HepG2 (cell line): ENCODE data around the gene KATNBL1. TPM values are rescaled to one million over a fixed set of nuclear protein-coding genes. Genes with fewer than 3 reads are reported as not detected.

ENCODE experiments used
- ATAC-seq: fragments of 200-7000 bp; cut with Tn5 transposase; 3 replicates; pipeline ENCODE4 v1.9.1; 2020; ENCODE audit warnings: mild to moderate bottlenecking, moderate library complexity
- BruUV-seq: library from RNA; stranded (reverse); fragments of 400-500 nt; replicated peaks from 2 replicates; lab custom pipeline; 2021; lab: Mats Ljungman, UMichigan
- CTCF ChIA-PET: fragments of 300-600 bp; formaldehyde crosslinking; extraction: SDS; loops from one replicate; lab custom pipeline; 2021; ENCODE audit warnings: low total read pairs, inconsistent platforms, low intra/inter-chr PET ratio; lab: Yijun Ruan, JAX
- POLR2A ChIA-PET: fragments of 350-600 bp; sonication (Branson Sonifier 250); formaldehyde crosslinking; loops from one replicate; lab custom pipeline; 2020; ENCODE audit warnings: antibody characterized with exemption, inconsistent platforms; lab: Yijun Ruan, JAX
- DNase-seq: peaks from one replicate; pipeline ENCODE4 v3.0.0-alpha.2; 2015; ENCODE audit warnings: low spot score
- FAIRE-seq: peaks from 3 replicates; lab custom pipeline; 2011; peaks lifted over from hg19 to GRCh38; lab: Jason Lieb, UNC
- H2AFZ ChIP-seq: one replicate; pipeline ENCODE4 v1.6.1; 2011; ENCODE audit warnings: low read length, inconsistent platforms
- H3K27ac ChIP-seq: fragments of 300-600 bp; 3 replicates; pipeline ENCODE4 v1.8.0; 2011; ENCODE audit warnings: mixed run types, mild to moderate bottlenecking, mixed read lengths, low read length, inconsistent platforms; ENCODE audit not compliant: insufficient read depth; ENCODE audit errors: extremely low read length
- H3K27me3 ChIP-seq, 2 experiments: fragments of 200-600 bp in 1 of 2; 2 replicates in 1 of 2; 3 replicates in 1 of 2; pipeline versions ENCODE4 v1.6.0 to v1.8.0; 2011; ENCODE audit warnings: low read length in 2 of 2, mild to moderate bottlenecking in 2 of 2, moderate library complexity in 2 of 2, inconsistent platforms in 1 of 2; ENCODE audit not compliant: insufficient read depth in 2 of 2, control insufficient read depth in 1 of 2
- H3K36me3 ChIP-seq, 2 experiments: fragments of 200-600 bp in 1 of 2; replicated peaks in 1 of 2; 2 replicates in 1 of 2; 3 replicates in 1 of 2; pipeline versions ENCODE4 v1.5.1 to v1.8.0; 2011; ENCODE audit warnings: low read length in 2 of 2, inconsistent platforms in 1 of 2; ENCODE audit not compliant: insufficient read depth in 2 of 2, control insufficient read depth in 1 of 2
- H3K4me1 ChIP-seq: 2 replicates; pipeline ENCODE4 v1.5.1; 2012; ENCODE audit warnings: low read length, inconsistent platforms; ENCODE audit not compliant: insufficient read depth
- H3K4me2 ChIP-seq: 2 replicates; pipeline ENCODE4 v1.6.0; 2011; ENCODE audit warnings: low read depth, low read length, inconsistent platforms
- H3K4me3 ChIP-seq, 3 experiments: fragments of 200-600 bp in 1 of 3; sonication (generic), shearing (Covaris generic) in 1 of 3; replicated peaks in 1 of 3; 2 replicates each; pipeline ENCODE4 v1.5.1; 2011 to 2016; ENCODE audit warnings: low read length in 3 of 3, inconsistent platforms in 2 of 3, low read depth in 2 of 3, mild to moderate bottlenecking in 2 of 3, control low read depth in 1 of 3, mixed read lengths in 1 of 3; ENCODE audit not compliant: insufficient read depth in 1 of 3
- H3K79me2 ChIP-seq: one replicate; pipeline ENCODE4 v1.6.1; 2011; ENCODE audit warnings: low read length, inconsistent platforms; ENCODE audit not compliant: insufficient read depth
- H3K9ac ChIP-seq: 2 replicates; pipeline ENCODE4 v1.6.0; 2011; ENCODE audit warnings: mild to moderate bottlenecking, low read depth, low read length, inconsistent platforms; ENCODE audit not compliant: insufficient read depth
- H3K9me3 ChIP-seq: 2 replicates; pipeline ENCODE4 v1.5.1; 2012; ENCODE audit warnings: mild to moderate bottlenecking, low read length
- H4K20me1 ChIP-seq: 2 replicates; pipeline ENCODE4 v1.6.0; 2011; ENCODE audit warnings: inconsistent platforms, mild to moderate bottlenecking, low read length, moderate library complexity; ENCODE audit not compliant: insufficient read depth
- ERF ChIP-seq: IDR thresholded peaks from 2 replicates; pipeline ENCODE4 v1.6.1; 2018; ENCODE audit warnings: missing biosample characterization, missing genetic modification reagents
- FOXA1 ChIP-seq, 2 experiments: fragments of 450-650 bp in 1 of 2; sonication (generic) in 1 of 2; formaldehyde crosslinking in 1 of 2; IDR thresholded peaks; 2 replicates each; pipeline versions ENCODE4 v1.4.0 to v1.6.1; 2016 to 2020; ENCODE audit warnings: missing genetic modification reagents in 1 of 2
- FOXP1 ChIP-seq, 2 experiments: fragments of 450-650 bp in 1 of 2; IDR thresholded peaks; 2 replicates each; pipeline ENCODE4 v1.6.1; 2017 to 2018; ENCODE audit warnings: antibody characterized with exemption in 1 of 2
- HDAC6 ChIP-seq: fragments of 200-600 bp; sonication (generic); IDR thresholded peaks from 2 replicates; pipeline ENCODE4 v1.7.0; 2017; ENCODE audit warnings: mild to moderate bottlenecking, antibody characterized with exemption, low read length, low read depth
- HNRNPH1 ChIP-seq: fragments of 200-400 bp; formaldehyde crosslinking; optimal IDR thresholded peaks from 2 replicates; pipeline ENCODE3; 2017; ENCODE audit warnings: mild to moderate bottlenecking, low read depth, low read length
- KDM3A ChIP-seq: IDR thresholded peaks from 2 replicates; pipeline ENCODE4 v1.6.1; 2018; ENCODE audit warnings: low read depth, missing compliant biosample characterization
- REL ChIP-seq: sonication (generic); formaldehyde crosslinking; conservative IDR thresholded peaks from 2 replicates; pipeline ENCODE4 v1.8.0; 2022; ENCODE audit warnings: mild to moderate bottlenecking, missing genetic modification reagents, moderate library complexity
- TBX3 ChIP-seq: fragments of 450-650 bp; IDR thresholded peaks from 2 replicates; pipeline ENCODE4 v1.6.1; 2017; ENCODE audit warnings: antibody characterized with exemption, mild to moderate bottlenecking, inconsistent platforms, borderline replicate concordance
- TMF1 ChIP-seq: sonication (generic); formaldehyde crosslinking; IDR thresholded peaks from 2 replicates; pipeline ENCODE4 v1.8.1; 2022; ENCODE audit warnings: low read depth, missing genetic modification reagents
- ZNF232 ChIP-seq: sonication (generic); formaldehyde crosslinking; IDR thresholded peaks from 2 replicates; pipeline ENCODE4 v1.4.0; 2020; ENCODE audit warnings: missing genetic modification reagents, borderline replicate concordance
- ZNF563 ChIP-seq: sonication (generic); formaldehyde crosslinking; IDR thresholded peaks from 2 replicates; pipeline ENCODE4 v1.8.0; 2022; ENCODE audit warnings: mild to moderate bottlenecking, moderate library complexity, missing genetic modification reagents
- ZNF709 ChIP-seq: sonication (generic); formaldehyde crosslinking; IDR thresholded peaks from 2 replicates; pipeline ENCODE4 v1.5.0; 2020; ENCODE audit warnings: mild to moderate bottlenecking, missing genetic modification reagents
- ZSCAN30 ChIP-seq: sonication (generic); formaldehyde crosslinking; IDR thresholded peaks from 2 replicates; pipeline ENCODE4 v1.5.0; 2020; ENCODE audit warnings: mild to moderate bottlenecking, missing genetic modification reagents
- WGBS: methylation state at CpG from one replicate; pipeline ENCODE4 v1.1.6; 2017; ENCODE audit warnings: low lambda C conversion rate; 5-methylcytosine and 5-hydroxymethylcytosine counted together
- in situ Hi-C: cut with HindIII; loops from 2 replicates; pipeline ENCODE4 v1.10.0; 2017; ENCODE audit warnings: low pct_unique_long_range_greater_than_20kb; ENCODE audit not compliant: extremely low pct_ligation_motif_present
- intact Hi-C: fragments of 100-400 bp; cut with micrococcal nuclease; formaldehyde crosslinking; loops from one replicate; pipeline ENCODE4 v1.10.0; 2022; ENCODE audit not compliant: unreplicated experiment
- polyA plus RNA-seq, 8 experiments: library from polyadenylated mRNA; depleted of rRNA in 3 of 8; stranded (reverse) in 7 of 8; unstranded in 1 of 8; fragments of >200 nt; fragmentation: Illumina TruSeq in 4 of 8; extraction: Trizol in 4 of 8; gene quantifications; 2 replicates each; pipeline versions ENCODE4 v1.2.1 to v1.2.3, GENCODE V29; 2011 to 2016; ENCODE audit warnings: low read depth in 4 of 8, missing spikeins in 1 of 8, mixed read lengths in 1 of 8; ENCODE audit not compliant: insufficient read depth in 1 of 8
- total RNA-seq, 5 experiments: library from RNA; depleted of rRNA; stranded (reverse); fragments of >200 nt; fragmentation: Illumina TruSeq; extraction: Trizol; gene quantifications; 2 replicates each; pipeline ENCODE4 v1.2.3, GENCODE V29; 2016; ENCODE audit warnings: low read depth in 1 of 5
- TF ChIP-seq, protein P1 (sequence below): fragments of 450-650 bp; IDR thresholded peaks from 2 replicates; pipeline ENCODE4 v1.6.1; 2017
- TF ChIP-seq, protein P2 (sequence below): sonication (generic); formaldehyde crosslinking; IDR thresholded peaks from 2 replicates; pipeline ENCODE4 v1.8.1; 2023; ENCODE audit warnings: mild to moderate bottlenecking, missing genetic modification reagents, borderline replicate concordance
- TF ChIP-seq, protein P3 (sequence below): sonication (generic); formaldehyde crosslinking; IDR thresholded peaks from 2 replicates; pipeline ENCODE4 v1.5.0; 2020; ENCODE audit warnings: mild to moderate bottlenecking, low read depth, missing genetic modification reagents, borderline replicate concordance
- TF ChIP-seq, protein P4 (sequence below): sonication (generic); formaldehyde crosslinking; IDR thresholded peaks from 2 replicates; pipeline ENCODE4 v1.4.0; 2020; ENCODE audit warnings: missing genetic modification reagents

Gene KATNBL1
- total and polyA plus RNA-seq, 2 of the 13 experiments (the other 11 are each of a cell fraction or from before 2014, with no cell fraction given): 23.4 to 42.8 TPM

DNA sequence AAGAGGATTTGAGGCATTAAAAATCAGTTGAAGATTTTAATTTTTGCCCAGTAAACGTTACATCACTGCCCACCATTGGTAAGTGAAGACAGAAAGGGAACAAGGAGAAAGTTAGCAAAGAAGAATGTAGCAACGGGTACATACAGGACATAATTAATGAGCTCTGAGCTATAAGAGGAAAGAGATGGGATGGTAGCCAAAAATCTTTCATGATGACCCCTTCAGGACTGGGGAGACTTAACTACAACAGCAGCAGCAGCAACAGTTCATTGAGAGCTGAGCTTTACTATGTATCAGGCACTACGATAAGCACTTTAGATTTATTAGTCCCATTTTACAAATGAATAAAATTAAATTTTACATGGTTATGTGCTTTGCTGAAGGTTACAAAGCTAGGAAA lies 33.3 kb upstream of the KATNBL1 start:
- peaks cover 8 to 40% of the 10 kb centered on the region in 2 experiments for H3K36me3 ChIP-seq
- no peak overlapping the region for H3K4me3 ChIP-seq
- no peak overlapping the region for H2AFZ ChIP-seq
- BruUV-seq: no TSS peak
- H3K9me3 ChIP-seq: no peaks in the 10 kb centered on the region
- 89% methylated on average over 3 of the region's 3 CpGs for WGBS
- H4K20me1 ChIP-seq: no peaks in the 10 kb centered on the region
- H3K4me2 ChIP-seq: no peak overlapping the region
- H3K27me3 ChIP-seq: no peaks in the 10 kb centered on the region
- ChIA-PET CTCF (no interaction called here), POLR2A (no interaction called here)
- FAIRE-seq (no peak), ATAC-seq (no peak), DNase-seq (no peak)
- intact Hi-C loops: loop anchor here (5.0 kb wide), 1 partner anchor 124 kb away; the partner anchor contains the start of gene LPCAT4
- H3K27ac ChIP-seq: no peak overlapping the region
- H3K4me1 ChIP-seq: no peaks in the 10 kb centered on the region
- H3K9ac ChIP-seq: no peak overlapping the region
- H3K79me2 ChIP-seq: no peaks in the 10 kb centered on the region
- in situ Hi-C loops: loop anchor here (25.0 kb wide), 1 partner anchor 344 kb away; the partner anchor contains the start of gene GOLGA8B
- TF ChIP-seq ZNF563 (no peak), REL (no peak), FOXP1 (IDR thresholded peaks at IDR 0.05) (no peak), FOXP1 (CRISPR knock-in tag; IDR thresholded peaks at IDR 0.05) (no peak), KDM3A (no peak), ERF (CRISPR knock-in tag) (no peak), FOXA1 (IDR thresholded peaks at IDR 0.05) (no peak), FOXA1 (CRISPR knock-in tag; IDR thresholded peaks at IDR 0.05) (no peak), HNRNPH1 (no peak), HDAC6 (no peak), ZNF709 (no peak), ZSCAN30 (CRISPR knock-in tag) (no peak), TMF1 (CRISPR knock-in tag) (no peak), TBX3 (no peak), ZNF232 (no peak)
- TF ChIP-seq, protein P1, sequence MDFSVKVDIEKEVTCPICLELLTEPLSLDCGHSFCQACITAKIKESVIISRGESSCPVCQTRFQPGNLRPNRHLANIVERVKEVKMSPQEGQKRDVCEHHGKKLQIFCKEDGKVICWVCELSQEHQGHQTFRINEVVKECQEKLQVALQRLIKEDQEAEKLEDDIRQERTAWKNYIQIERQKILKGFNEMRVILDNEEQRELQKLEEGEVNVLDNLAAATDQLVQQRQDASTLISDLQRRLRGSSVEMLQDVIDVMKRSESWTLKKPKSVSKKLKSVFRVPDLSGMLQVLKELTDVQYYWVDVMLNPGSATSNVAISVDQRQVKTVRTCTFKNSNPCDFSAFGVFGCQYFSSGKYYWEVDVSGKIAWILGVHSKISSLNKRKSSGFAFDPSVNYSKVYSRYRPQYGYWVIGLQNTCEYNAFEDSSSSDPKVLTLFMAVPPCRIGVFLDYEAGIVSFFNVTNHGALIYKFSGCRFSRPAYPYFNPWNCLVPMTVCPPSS: no peak
- TF ChIP-seq, protein P2, sequence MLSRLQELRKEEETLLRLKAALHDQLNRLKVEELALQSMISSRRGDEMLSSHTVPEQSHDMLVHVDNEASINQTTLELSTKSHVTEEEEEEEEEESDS (CRISPR knock-in tag): no peak
- TF ChIP-seq, protein P3, sequence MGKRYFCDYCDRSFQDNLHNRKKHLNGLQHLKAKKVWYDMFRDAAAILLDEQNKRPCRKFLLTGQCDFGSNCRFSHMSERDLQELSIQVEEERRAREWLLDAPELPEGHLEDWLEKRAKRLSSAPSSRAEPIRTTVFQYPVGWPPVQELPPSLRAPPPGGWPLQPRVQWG (CRISPR knock-in tag): no peak
- TF ChIP-seq, protein P4, sequence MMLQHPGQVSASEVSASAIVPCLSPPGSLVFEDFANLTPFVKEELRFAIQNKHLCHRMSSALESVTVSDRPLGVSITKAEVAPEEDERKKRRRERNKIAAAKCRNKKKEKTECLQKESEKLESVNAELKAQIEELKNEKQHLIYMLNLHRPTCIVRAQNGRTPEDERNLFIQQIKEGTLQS (CRISPR knock-in tag): no peak
